GM21619 (cell line): ENCODE data around the gene SNX33.
A peak's percentile ranks its signal among the peaks of the same experiment; 100 is the strongest.
"Not testable (repeated sequence)": the region's sequence is repeated elsewhere in the genome, so short reads cannot be mapped to it uniquely, and the experiment has no call there.

Experiments used
- ATAC-seq: cut with Tn5 transposase; IDR thresholded peaks from one replicate; pipeline ENCODE4 v1.9.1; 2021; ENCODE audit not compliant: unreplicated experiment

SNX33 gene

DNA sequence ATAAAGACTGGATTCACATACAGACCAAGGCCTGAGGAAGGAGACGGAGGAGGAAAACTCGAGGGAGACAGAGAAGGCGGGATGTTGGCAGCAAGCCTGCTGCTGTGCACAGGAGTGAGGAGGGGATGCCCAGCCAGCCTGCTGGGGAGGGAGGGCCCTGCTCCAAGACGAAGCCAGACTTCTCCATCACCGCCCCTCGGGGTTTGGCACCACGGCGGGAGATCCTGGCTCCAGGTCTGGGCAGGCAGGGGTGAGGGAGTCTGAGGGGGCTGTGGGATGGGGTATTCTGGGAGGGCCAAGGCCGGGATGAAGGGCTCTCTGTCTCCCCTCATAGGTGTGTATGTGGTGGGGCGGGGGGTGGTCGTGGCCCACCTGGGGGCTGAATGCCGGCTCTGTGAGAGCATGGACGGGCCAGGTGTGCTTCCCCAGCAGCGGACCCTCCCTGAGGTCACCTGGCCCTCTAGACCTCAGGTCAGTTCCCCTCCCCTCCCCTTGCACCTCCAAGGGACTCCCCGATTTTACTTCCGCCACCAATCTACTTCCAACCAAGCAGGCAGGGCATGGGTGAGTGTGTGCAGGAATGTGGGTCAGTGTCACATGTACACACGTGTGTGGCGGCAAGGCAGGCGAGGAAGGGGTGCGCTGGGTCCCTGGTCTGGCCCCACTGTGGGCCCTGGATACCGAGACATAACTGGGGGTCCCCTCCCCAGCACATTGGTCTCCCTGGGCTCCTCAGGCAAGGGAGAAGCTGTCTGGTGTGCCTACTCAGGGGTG is 50.4 kb downstream of the SNX33 start:
- ATAC-seq = not testable (repeated sequence)

DNA sequence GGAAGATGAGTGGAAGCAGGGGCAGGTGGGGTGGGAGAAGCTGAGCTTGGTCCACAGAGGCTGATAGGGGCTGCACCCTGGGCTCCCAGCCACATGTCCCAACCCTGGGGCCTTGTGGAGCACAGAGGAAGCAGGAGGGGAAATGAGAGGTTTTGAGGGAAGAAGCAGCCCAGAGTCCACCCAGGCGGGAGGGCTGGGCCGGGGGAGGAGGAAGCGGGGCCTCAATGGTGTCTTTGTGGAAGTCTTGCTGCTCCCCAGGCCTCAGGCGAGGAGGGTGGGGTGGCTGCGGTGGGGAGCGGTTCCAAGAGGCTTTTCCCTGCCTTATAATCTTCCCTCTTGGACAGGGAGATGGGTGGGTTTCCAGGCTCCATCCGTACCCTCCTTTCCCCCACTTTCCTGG is 51.8 kb downstream of the SNX33 start:
- not testable (repeated sequence) for ATAC-seq

DNA sequence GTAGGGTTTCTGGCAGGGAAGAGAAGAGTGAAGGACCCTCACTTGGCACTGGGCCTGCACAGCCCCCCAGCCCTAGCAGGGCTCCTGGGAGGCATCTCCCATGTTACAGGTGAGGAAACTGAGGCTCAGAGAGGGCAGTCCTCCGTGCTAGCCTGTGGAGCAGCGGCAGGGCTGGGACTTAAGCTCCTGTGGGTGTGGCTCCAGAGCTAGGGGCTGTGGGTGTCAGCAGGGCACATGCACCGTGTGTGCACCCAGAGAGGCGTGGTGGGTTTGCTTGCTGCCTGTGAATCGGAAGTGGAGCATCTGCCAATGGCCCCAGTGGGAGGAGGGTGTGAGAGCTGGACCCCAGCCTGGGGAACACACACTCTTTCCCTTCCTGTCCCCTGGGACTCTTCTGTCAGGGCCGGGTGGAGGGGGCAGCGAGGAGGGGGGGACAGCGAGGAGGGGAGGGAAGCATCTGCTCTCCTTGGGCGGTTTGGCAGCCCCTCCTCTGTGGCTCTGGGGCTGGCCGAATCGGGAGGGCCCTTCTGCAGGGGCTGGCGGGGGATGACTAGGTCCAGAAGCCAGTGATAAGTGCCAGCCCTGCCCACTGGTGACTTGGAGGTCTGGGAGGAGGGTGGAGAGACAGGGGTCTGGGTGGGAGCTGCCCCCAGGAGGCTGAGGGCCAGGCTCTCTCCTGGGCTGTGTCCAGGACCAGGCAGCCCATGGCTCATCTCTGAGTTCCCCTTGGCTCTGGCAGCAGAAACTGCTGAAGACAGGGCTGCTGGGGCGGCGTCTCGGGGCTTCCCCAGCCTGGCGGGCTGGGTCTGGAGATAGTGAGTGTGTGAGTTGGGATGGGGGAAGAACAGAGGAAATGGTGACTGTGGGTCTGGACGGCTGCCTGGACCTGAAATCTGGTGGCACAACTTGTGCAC is 52.5 kb downstream of the SNX33 start:
- peak; percentile 42 for ATAC-seq

DNA sequence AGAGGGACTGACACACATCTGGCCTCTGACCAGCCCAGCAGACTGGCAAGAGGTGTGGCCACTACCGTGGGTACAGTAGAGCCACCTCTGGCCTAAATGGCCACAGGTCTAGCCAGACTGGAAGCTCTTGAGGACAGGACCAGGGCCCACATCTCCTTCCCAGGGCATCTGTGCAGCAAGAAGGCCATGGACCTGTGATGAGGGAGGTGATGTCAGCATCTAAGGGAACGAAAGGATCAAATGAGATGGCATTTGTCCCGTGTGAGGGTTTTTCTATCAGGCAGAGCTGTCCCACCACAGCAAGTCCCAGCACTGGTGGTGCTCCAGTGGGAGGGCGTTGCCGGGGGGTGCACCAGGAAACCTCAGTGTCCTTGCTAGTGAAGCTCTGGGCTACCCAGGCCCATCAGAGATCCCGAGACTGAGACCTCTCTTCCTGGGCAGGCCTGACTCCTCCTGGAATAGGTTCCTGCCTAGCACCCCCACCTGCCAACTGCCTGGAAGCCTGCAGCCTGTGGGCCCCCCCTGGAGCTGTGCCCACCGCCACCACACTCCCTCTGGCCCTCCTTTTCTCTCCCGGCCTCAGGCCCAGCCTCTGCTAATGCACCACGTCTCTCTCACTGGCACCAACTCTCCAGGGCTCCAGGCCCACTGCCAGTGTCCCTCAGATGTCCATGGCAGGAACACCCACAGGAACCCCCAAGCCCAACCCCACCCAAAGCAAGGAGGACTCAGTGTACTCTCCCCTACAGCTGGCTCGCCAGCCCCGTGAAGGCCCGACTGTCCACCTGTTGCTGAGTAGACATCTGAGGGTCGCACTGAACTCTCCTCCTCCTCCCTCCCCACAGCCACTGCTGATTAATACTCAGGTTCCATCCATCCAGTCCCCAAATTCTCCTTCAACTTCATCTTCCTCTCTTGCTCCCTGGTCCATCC is 53.6 kb downstream of the SNX33 start:
- not testable (repeated sequence) for ATAC-seq

DNA sequence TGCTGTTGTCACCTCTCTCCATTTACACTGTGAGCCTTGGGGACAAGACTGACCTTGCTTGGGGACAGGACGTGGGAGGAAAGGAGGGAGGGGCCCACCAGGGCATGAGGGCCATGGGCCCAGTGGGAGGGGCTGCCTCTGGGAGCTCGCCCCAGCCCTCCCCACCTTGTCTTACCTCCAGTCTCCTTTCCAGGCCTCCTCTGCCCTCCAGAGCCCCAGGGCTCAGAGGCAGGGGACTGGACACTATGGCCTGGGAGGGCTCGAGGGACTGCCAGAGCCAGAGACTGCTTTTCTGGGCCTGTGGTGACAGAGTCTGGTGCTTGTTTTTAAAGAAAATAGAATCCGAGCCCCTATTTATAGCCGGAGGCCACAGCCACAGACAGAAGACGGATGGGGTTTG is 54.7 kb downstream of the SNX33 start:
- ATAC-seq = no peak

DNA sequence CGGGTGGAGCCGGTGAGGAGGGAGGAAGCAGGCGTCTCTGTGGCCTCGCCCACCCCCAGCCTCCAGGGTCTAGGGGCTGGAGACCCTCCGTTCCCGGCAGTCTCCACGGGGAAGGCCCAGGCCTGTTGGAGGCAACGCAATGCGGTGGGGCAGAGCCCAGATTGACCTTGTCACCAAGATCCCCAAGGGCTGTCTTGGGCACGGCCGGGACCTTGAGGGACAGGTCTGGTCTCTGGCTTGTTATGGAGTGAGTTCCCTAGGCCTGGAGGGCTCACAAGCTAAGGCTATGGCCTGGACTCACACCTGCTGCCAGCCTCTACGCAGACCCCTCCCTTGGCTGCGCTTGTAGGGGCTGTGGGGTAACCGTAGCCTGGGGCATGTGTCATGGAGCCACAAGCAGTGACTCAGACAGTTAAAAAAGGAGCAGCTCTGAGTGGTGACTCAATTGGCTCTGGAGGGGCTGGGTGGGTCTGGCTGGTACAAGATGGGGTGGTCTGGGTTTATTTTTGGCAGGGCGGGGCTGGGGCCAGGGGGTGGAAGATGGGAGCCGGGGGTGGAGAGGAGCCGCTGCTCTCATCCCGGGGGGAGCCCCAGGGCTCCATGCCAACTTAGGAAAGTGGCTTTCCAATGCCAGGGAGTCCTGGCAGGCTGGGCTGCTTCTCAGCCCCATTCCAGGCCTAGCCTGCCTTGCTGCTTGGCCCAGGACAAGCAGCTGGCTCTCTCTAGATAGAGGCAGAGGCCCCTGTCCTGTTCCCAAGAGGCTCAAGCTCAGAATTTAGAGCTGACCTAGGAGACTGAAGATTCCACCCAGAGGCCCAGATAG is 55.9 kb downstream of the SNX33 start:
- not testable (repeated sequence) for ATAC-seq

DNA sequence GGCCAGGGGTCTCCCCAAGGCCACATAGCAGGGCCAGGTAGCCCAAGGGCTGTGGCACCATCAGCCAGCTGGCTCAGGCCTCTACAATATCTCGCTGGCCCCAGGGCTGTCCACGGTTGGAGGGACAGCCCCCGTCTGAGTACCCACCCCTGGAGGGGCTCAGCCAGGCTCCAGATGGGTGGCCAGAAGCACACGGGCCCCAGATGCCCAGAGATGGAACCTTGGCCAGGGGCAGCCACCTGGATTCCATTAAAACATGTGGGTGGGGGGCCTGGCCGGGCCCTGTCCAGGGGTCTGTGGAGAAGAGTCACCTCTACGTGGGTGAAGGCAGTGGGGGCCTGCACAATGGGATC is 56.5 kb downstream of the SNX33 start:
- ATAC-seq = no peak

DNA sequence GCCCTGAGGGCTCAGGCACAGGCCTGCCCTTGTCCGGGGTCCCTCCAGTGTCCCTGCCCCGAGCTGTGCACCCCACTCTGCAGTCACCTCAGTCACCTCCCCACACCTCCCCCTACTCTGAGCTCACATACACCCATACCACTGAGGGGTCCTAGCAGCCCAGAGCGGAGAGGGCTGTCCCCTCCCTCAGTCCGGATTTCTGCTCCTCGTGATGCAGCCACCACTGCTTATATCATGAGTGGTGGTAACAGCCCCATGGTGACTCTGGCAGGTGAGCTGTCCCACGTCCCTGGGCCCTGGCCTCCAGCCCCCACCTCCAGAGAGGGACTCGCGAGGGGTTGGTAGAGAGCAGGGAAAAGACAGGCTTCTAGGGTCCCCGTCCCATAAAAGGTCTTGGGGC is 56.9 kb downstream of the SNX33 start:
- no peak for ATAC-seq

DNA sequence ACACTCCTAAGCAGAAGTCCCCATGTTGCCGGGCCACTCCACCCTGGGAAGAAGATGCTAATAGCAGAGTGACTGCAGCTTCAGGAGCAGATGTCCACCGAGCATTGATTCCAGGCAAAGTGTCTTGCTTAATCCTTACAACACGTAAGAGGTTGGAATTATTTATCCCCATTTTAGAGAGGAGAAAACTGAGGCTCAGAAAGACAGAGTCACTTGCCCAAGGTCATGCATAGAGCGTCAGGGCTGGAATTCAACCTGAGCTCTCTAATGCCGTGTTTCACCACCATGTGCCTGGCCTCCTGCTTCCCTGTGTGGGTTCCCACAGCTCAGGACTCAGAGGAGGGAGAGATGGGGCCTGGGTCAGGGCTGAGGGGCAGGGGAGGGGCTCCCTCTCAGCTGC is 57.7 kb downstream of the SNX33 start:
- ATAC-seq = not testable (repeated sequence)

DNA sequence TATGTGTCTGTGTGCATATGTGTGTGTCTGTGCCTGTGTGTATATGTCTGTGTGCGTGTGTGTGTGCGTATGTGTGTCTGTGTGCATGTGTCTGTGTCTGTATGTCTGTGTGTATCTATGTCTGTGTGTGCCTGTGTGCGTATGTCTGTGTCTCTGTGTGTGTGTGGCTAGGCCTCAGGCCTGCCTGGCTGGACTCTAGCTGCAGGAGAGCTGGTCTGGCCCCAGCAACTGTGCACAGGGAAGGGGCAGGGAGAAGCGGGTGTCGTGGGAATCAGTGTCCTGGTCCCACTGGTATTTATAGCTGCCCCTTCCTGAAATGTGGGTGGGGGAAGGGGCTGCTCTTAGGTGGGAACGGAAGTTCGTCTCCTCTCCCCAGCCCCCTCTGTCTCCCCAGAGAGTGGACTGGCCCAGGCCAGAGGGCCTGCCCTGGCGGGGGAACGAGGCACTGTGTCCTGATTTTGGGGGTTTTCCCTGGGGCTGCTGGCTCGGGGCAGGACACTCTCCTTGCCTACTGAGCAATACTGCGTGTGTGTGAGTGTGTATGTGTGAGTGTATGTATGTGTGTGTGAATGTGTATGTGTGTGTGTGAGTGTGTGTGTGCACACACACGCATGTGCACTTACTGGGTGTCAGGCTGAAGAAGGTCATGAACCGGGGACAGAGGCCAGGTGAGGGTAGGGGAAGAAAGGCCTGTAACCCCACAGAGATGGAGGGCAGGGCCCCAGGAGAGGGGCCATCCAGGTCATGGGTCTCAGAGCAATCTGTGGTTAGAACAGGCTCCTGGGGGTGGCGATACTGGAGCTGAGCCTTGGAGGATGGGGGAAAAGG is 58.4 kb downstream of the SNX33 start:
- no peak for ATAC-seq

DNA sequence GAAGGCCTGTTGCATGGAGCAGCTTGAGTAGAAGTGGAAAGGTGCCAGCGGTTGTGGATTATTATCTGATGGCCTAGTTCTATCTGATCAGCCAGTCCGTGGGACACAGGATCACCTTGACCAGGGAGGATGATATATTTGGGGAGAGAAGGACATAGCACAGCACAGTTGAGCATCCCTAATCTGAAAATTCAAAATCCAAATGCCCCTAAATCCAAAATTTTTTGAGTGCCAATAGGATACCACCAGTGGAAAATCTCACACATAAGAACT is 58.9 kb downstream of the SNX33 start:
- no peak for ATAC-seq

DNA sequence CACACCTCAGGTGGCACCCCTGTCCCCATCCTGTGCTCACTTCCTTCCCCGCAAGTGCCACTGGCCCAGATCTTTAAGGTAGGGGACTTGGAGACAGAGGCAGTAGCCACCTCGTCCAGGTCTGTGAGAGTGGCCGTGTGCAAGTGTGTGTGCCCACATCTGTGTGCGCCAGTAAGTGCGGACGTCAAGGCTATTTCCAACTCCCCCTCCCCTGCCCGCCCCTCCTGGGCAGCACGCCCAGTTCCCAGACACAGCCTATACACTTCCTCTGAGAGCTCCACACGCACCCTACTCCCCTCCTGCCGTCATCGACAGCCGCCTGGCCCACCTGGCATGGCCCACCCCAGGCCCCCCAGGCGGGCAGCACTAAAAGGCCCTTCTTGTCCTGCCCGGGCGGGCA is 61.7 kb downstream of the SNX33 start:
- ATAC-seq = not testable (repeated sequence)

DNA sequence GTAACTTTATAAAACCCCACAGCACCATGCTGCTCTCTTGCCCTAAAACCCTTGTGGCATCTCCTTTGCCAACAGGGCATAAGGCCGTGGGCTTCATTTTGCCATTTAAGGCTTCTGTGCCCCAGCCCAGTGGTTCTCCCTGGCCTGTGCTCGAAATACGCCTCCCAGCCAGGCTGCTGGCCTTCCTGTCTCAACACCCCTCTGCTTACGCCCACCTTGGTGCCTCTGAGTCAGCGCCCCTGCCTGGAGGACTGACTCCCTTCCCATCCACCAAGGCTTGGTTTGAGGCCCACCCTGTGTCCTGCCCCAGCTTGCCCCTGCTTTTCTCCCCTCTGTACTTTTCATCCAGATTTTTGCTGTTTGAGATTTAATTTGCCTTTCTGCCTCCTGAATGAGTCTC is 63.2 kb downstream of the SNX33 start:
- not testable (repeated sequence) for ATAC-seq

DNA sequence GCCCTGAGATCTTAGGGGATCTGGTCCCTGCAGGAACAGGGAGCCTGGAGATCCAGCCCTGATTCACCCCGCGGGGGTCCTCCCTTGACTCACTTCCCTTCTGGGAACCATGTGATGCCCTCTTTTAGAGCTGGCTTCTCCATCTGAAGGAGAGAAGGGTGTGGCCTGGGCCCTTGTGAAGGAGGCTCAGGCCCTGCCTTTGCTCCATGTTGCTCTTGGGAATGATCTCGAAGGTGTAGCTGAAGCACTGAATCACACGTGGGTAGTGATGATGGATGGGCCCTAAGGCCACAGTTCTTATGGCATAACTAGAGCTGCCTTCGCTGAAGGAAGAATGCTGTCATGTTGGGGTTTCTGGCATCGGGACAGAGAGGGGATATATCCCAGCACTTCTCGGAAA is 63.8 kb downstream of the SNX33 start:
- not testable (repeated sequence) for ATAC-seq
